ENCODE data around the gene WNT7B.

Gene WNT7B

DNA sequence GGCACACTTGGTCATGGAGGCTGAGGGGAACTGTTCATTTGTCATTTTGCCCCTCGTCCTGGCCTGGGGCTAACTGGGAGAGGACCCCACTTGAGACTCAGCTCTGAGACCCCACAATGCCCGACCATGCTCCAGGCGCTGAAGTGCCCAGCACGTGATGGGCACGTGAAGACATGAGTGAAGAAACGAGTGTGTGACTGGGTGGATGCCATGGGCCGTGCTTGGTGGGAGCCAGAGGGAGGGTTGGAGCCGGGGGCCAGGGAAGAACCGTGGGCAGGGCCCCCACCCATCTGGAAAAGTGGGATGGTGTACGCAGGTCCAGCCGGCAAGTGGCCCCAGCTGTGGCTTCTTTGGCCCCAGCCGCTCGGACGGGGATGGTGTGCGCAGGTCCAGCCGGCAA, 61.1 kb downstream of the WNT7B start:
- no peaks in the 10 kb centered on the region for H4K20me1 ChIP-seq (ENCODE audit: insufficient read depth)
- H3K4me3 ChIP-seq (IDR thresholded peaks at IDR 0.05; ENCODE audit: insufficient read depth, low read depth, low read length): no peak overlapping the region
- no peak overlapping the region for H3K9ac ChIP-seq
- no peaks in the 10 kb centered on the region for H3K79me2 ChIP-seq (ENCODE audit: insufficient read depth, low read depth)
- H2AFZ ChIP-seq (ENCODE audit: low read depth): no peak overlapping the region
- H3K4me1 ChIP-seq (ENCODE audit: low read depth, poor library complexity, severe bottlenecking): no peaks in the 10 kb centered on the region
- no peak overlapping the region for H3K27ac ChIP-seq
- H3K27me3 ChIP-seq (ENCODE audit: insufficient read depth, low read depth): peaks cover 48% of the 10 kb centered on the region
- H3K36me3 ChIP-seq (ENCODE audit: insufficient read depth): no peaks in the 10 kb centered on the region
- TF ChIP-seq, protein P1, sequence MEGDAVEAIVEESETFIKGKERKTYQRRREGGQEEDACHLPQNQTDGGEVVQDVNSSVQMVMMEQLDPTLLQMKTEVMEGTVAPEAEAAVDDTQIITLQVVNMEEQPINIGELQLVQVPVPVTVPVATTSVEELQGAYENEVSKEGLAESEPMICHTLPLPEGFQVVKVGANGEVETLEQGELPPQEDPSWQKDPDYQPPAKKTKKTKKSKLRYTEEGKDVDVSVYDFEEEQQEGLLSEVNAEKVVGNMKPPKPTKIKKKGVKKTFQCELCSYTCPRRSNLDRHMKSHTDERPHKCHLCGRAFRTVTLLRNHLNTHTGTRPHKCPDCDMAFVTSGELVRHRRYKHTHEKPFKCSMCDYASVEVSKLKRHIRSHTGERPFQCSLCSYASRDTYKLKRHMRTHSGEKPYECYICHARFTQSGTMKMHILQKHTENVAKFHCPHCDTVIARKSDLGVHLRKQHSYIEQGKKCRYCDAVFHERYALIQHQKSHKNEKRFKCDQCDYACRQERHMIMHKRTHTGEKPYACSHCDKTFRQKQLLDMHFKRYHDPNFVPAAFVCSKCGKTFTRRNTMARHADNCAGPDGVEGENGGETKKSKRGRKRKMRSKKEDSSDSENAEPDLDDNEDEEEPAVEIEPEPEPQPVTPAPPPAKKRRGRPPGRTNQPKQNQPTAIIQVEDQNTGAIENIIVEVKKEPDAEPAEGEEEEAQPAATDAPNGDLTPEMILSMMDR (conservative IDR thresholded peaks at IDR 0.05; ENCODE audit: low read depth, low read length): no peak
- H3K4me2 ChIP-seq: no peak overlapping the region

DNA sequence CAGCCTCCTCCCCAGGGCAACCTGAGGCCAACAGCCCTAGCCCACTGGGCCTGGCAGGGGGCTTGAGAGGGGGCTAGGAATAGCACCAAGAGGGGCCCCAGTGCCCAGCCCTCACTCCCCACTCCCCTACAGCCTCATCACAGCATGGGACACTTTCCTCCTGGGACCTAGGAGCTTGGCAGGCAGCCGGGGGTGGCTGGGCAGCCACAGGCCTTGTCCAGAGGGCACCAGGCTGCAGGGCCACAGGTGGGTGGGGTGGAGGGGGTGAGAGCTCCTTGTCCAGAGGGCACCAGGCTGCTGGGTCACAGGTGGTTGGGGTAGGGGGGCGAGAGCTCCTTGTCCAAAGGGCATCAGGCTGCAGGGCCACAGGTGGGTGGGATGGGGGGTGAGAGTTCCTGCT, 61.8 kb downstream of the WNT7B start:
- Histone ChIP-seq H3K4me1 (ENCODE audit: low read depth, poor library complexity, severe bottlenecking) (no peaks in the 10 kb centered on the region), H3K27me3 (ENCODE audit: insufficient read depth, low read depth) (peaks cover 53% of the 10 kb centered on the region), H2AFZ (ENCODE audit: low read depth) (no peak overlapping the region), H3K79me2 (ENCODE audit: insufficient read depth, low read depth) (no peaks in the 10 kb centered on the region), H3K36me3 (ENCODE audit: insufficient read depth) (no peaks in the 10 kb centered on the region), H3K4me2 (no peak overlapping the region), H3K9ac (no peak overlapping the region), H4K20me1 (ENCODE audit: insufficient read depth) (no peaks in the 10 kb centered on the region), H3K4me3 (IDR thresholded peaks at IDR 0.05; ENCODE audit: insufficient read depth, low read depth, low read length) (no peak overlapping the region), H3K27ac (no peak overlapping the region)
- TF ChIP-seq, protein P1 (conservative IDR thresholded peaks at IDR 0.05; ENCODE audit: low read depth, low read length): no peak

DNA sequence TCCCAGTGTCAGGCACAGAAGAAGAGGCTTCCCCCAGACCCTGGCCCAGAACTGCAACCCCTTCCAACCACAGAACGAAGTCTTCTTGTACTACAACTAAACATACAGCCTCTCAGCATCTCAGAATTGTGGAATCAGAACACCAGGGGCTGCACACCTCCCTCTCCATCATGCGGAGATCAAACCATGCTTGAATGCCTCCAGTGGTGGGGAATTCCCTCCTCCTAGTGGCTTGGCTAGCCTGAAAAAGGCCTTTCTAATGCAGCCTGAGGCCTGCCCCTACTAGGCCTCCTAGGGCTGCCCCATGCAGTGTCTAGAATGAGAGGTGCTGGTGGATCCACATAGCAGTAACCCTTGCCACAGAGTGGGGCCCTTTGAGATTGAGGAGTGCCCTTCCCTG, 62.7 kb downstream of the WNT7B start:
- Histone ChIP-seq H4K20me1 (ENCODE audit: insufficient read depth) (no peaks in the 10 kb centered on the region), H3K4me2 (no peak overlapping the region), H3K9ac (no peak overlapping the region), H3K27ac (no peak overlapping the region), H3K79me2 (ENCODE audit: insufficient read depth, low read depth) (no peaks in the 10 kb centered on the region), H3K4me3 (IDR thresholded peaks at IDR 0.05; ENCODE audit: insufficient read depth, low read depth, low read length) (no peak overlapping the region), H3K36me3 (ENCODE audit: insufficient read depth) (no peaks in the 10 kb centered on the region), H3K27me3 (ENCODE audit: insufficient read depth, low read depth) (peaks cover 54% of the 10 kb centered on the region), H2AFZ (ENCODE audit: low read depth) (no peak overlapping the region), H3K4me1 (ENCODE audit: low read depth, poor library complexity, severe bottlenecking) (no peaks in the 10 kb centered on the region)
- TF ChIP-seq, protein P1 (conservative IDR thresholded peaks at IDR 0.05; ENCODE audit: low read depth, low read length): no peak

DNA sequence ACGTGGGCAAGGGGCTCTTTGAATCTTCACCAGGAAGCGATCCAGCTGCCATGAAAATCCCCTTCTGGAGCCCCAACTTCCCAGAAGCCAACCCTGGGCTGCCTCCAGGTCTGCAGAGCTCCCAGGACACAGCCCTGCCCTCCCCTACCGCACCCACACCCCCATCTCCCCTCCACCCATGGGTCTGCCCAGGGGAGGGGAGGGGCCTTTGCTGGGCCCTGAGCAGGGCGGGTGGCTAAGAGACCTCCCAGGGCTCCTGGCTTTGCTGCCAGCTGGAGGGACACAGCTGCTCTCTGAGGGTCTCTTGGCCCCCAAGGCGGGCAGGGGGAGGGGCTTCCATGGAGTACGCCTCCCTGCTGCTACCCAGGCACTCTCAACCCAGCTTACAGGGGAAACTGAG, 64.1 kb downstream of the WNT7B start:
- H3K9ac ChIP-seq: no peak overlapping the region
- H3K27ac ChIP-seq: no peak overlapping the region
- no peak overlapping the region for H3K4me2 ChIP-seq
- TF ChIP-seq, protein P1 (conservative IDR thresholded peaks at IDR 0.05; ENCODE audit: low read depth, low read length): no peak
- no peaks in the 10 kb centered on the region for H3K36me3 ChIP-seq (ENCODE audit: insufficient read depth)
- H3K4me1 ChIP-seq (ENCODE audit: low read depth, poor library complexity, severe bottlenecking): no peaks in the 10 kb centered on the region
- no peaks in the 10 kb centered on the region for H3K79me2 ChIP-seq (ENCODE audit: insufficient read depth, low read depth)
- H3K4me3 ChIP-seq (IDR thresholded peaks at IDR 0.05; ENCODE audit: insufficient read depth, low read depth, low read length): no peak overlapping the region
- peaks cover 57% of the 10 kb centered on the region for H3K27me3 ChIP-seq (ENCODE audit: insufficient read depth, low read depth)
- no peak overlapping the region for H2AFZ ChIP-seq (ENCODE audit: low read depth)
- no peaks in the 10 kb centered on the region for H4K20me1 ChIP-seq (ENCODE audit: insufficient read depth)
